Osteoblast (primary cell): ENCODE measurements around the gene GTF2H3. TPM values are rescaled to one million over a fixed set of nuclear protein-coding genes. Genes with fewer than 3 reads are reported as not detected.
"Not testable (repeated sequence)": the region's sequence is repeated elsewhere in the genome, so short reads cannot be mapped to it uniquely, and the experiment has no call there.

Experiments used
- DNase-seq: peaks from one replicate; pipeline ENCODE4 v3.0.0; 2011; ENCODE audit warnings: low spot score, mixed read lengths; ENCODE audit not compliant: insufficient read length; ENCODE audit errors: missing footprints
- H2AFZ ChIP-seq: 2 replicates; pipeline ENCODE4 v1.6.0; 2011; ENCODE audit warnings: mild to moderate bottlenecking, low read length
- H3K27ac ChIP-seq: 2 replicates; pipeline ENCODE4 v1.5.1; 2011; ENCODE audit warnings: mild to moderate bottlenecking, low read depth, low read length, moderate library complexity
- H3K27me3 ChIP-seq: 2 replicates; pipeline ENCODE4 v1.6.0; 2012; ENCODE audit warnings: mild to moderate bottlenecking, control low read depth, inconsistent platforms, low read length, moderate library complexity; ENCODE audit not compliant: insufficient read depth
- H3K36me3 ChIP-seq: 2 replicates; pipeline ENCODE4 v1.5.1; 2011; ENCODE audit warnings: mild to moderate bottlenecking, low read length, control low read depth, moderate library complexity; ENCODE audit not compliant: insufficient read depth
- H3K4me1 ChIP-seq: 2 replicates; pipeline ENCODE4 v1.5.1; 2011; ENCODE audit warnings: mild to moderate bottlenecking, low read length, control low read depth, moderate library complexity; ENCODE audit not compliant: insufficient read depth
- H3K4me2 ChIP-seq: 2 replicates; pipeline ENCODE4 v1.6.0; 2011; ENCODE audit warnings: mild to moderate bottlenecking, low read length; ENCODE audit not compliant: insufficient read depth
- H3K4me3 ChIP-seq: fragments of 200-600 bp; sonication (generic); 3 replicates; pipeline ENCODE4 v1.5.1; 2012; ENCODE audit warnings: mild to moderate bottlenecking, low read length, inconsistent platforms; ENCODE audit not compliant: insufficient read depth
- H3K79me2 ChIP-seq: 2 replicates; pipeline ENCODE4 v1.6.0; 2012; ENCODE audit warnings: mild to moderate bottlenecking, low read length, control low read depth, inconsistent platforms; ENCODE audit not compliant: insufficient read depth
- H3K9me3 ChIP-seq: 2 replicates; pipeline ENCODE4 v1.5.1; 2011; ENCODE audit warnings: low read depth, low read length, control low read depth
- H4K20me1 ChIP-seq: 2 replicates; pipeline ENCODE4 v1.6.0; 2012; ENCODE audit warnings: mild to moderate bottlenecking, low read length, control low read depth; ENCODE audit not compliant: insufficient read depth
- total RNA-seq: library from RNA; depleted of rRNA; stranded (reverse); fragments of >200 nt; gene quantifications from 2 replicates; pipeline ENCODE4 v1.2.3, GENCODE V29; 2012
- TF ChIP-seq, protein P1 (sequence below): IDR thresholded peaks from 2 replicates; pipeline ENCODE4 v1.5.1; 2011; ENCODE audit warnings: mild to moderate bottlenecking, low read depth, low read length, moderate library complexity; ENCODE audit errors: extremely low read depth

The GTF2H3 gene
- total RNA-seq, 1 donor, result 38.7 TPM

DNA sequence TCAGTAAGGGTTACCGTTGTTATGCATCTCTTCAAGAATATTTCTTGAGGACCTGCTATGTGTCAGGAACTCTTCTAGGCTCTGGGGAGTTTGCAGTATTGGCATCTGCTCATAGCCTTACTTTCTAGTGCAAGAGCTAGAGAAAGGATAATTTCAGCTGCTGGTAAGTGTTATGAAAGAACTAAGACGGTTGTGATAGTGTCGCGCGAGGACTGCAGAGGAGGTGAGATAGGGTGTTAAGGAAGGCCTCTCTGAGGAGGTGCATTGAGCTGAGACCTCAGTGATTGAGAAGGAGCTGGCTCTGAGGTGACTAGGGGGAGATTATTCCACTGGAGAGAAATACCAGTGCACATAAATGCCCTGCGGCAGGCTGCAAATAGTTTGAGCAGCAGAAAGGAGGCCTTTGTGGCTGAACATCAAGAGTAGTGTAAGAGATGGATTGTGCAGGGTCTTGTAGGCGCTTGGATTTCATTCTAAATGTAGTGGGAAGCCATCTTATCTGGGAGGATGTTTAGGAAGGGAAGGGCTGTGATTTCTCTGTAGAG lies 30.9 kb upstream of the GTF2H3 start:
- H3K4me3 ChIP-seq, result peak overlapping the region; percentile 95
- H4K20me1 ChIP-seq, result peaks cover 6% of the 10 kb centered on the region
- peaks cover 41% of the 10 kb centered on the region for H3K36me3 ChIP-seq
- H3K27me3 ChIP-seq, result no peaks in the 10 kb centered on the region
- peaks cover 70% of the 10 kb centered on the region for H3K79me2 ChIP-seq
- no peaks in the 10 kb centered on the region for H3K9me3 ChIP-seq
- peak; percentile 81 for DNase-seq
- peaks cover 7% of the 10 kb centered on the region for H3K4me1 ChIP-seq
- H3K4me2 ChIP-seq, result peak overlapping the region; percentile 99
- H3K27ac ChIP-seq, result peak overlapping the region; percentile 87
- TF ChIP-seq, protein P1, sequence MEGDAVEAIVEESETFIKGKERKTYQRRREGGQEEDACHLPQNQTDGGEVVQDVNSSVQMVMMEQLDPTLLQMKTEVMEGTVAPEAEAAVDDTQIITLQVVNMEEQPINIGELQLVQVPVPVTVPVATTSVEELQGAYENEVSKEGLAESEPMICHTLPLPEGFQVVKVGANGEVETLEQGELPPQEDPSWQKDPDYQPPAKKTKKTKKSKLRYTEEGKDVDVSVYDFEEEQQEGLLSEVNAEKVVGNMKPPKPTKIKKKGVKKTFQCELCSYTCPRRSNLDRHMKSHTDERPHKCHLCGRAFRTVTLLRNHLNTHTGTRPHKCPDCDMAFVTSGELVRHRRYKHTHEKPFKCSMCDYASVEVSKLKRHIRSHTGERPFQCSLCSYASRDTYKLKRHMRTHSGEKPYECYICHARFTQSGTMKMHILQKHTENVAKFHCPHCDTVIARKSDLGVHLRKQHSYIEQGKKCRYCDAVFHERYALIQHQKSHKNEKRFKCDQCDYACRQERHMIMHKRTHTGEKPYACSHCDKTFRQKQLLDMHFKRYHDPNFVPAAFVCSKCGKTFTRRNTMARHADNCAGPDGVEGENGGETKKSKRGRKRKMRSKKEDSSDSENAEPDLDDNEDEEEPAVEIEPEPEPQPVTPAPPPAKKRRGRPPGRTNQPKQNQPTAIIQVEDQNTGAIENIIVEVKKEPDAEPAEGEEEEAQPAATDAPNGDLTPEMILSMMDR, result no peak
- H2AFZ ChIP-seq, result peak overlapping the region; percentile 98

GRCh38 chr12:123603495-123603894 lies 30.1 kb upstream of the GTF2H3 start:
- H3K4me2 ChIP-seq, H3K4me3 ChIP-seq, H3K27ac ChIP-seq, H2AFZ ChIP-seq, H3K4me1 ChIP-seq, H3K9me3 ChIP-seq, H4K20me1 ChIP-seq, H3K27me3 ChIP-seq, DNase-seq: not testable (repeated sequence)
- peaks cover 41% of the 10 kb centered on the region for H3K36me3 ChIP-seq
- H3K79me2 ChIP-seq, result peaks cover 70% of the 10 kb centered on the region

DNA sequence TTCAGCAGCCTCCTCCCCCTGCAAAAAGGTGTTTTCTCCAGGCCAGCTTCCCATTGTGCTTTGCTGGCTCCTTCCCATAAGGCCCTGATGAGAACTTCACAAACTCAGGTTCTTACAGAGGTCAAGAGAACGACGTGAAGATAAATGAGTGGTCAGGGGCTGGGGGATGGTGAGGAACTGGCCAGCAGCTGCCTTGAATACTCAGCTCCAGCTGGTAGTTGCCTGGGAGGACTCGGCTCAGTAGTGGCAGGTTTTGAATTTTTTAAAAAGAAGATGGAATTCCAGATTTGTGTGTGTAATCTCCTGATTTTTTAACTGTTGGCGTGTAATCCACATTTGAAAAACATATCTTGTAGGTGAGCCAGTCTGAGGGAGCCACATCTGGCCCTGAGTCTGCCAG lies 25.9 kb upstream of the GTF2H3 start:
- H3K9me3 ChIP-seq, result no peaks in the 10 kb centered on the region
- no peak overlapping the region for H2AFZ ChIP-seq
- TF ChIP-seq, protein P1, result no peak
- H3K36me3 ChIP-seq, result peaks cover 59% of the 10 kb centered on the region
- no peak overlapping the region for H3K27ac ChIP-seq
- no peak overlapping the region for H3K4me2 ChIP-seq
- DNase-seq, result no peak
- H3K4me3 ChIP-seq, result no peak overlapping the region
- H4K20me1 ChIP-seq, result peaks cover 6% of the 10 kb centered on the region
- peaks cover 4% of the 10 kb centered on the region for H3K4me1 ChIP-seq
- H3K79me2 ChIP-seq, result peaks cover 72% of the 10 kb centered on the region
- no peaks in the 10 kb centered on the region for H3K27me3 ChIP-seq

DNA sequence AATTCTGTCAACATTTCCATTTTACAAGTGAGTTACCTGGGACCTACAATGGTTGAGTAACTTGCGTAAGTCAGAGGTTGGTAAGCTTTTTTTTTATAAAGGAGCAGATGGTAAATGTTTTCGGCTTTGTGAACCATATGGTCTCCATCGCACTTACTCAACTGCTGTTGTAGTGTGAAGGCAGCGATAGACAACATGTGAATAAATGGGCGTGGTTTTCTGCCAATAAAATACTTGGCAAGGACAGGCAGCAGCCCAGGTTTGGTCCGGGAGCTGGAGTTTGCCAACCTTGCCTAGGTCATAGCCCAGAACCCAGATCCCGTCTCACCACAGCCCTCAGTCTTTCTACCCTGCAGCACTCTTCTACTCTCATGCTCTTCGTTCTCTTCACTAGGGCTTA lies 25.4 kb upstream of the GTF2H3 start:
- Histone ChIP-seq H2AFZ (no peak overlapping the region), H3K9me3 (no peaks in the 10 kb centered on the region), H4K20me1 (peaks cover 2% of the 10 kb centered on the region), H3K4me2 (no peak overlapping the region), H3K36me3 (peaks cover 63% of the 10 kb centered on the region), H3K4me3 (no peak overlapping the region), H3K27ac (no peak overlapping the region), H3K4me1 (no peaks in the 10 kb centered on the region), H3K79me2 (peaks cover 67% of the 10 kb centered on the region), H3K27me3 (no peaks in the 10 kb centered on the region)
- no peak for DNase-seq
- TF ChIP-seq, protein P1, result no peak
